Kidney epithelial cell (primary cell): ENCODE results near the gene ATF3. TPM values are rescaled to one million over a fixed set of nuclear protein-coding genes. Genes with fewer than 3 reads are reported as not detected.

ENCODE experiments used
- DNase-seq: peaks from one replicate; pipeline ENCODE4 v3.0.0-alpha.2; 2010; ENCODE audit warnings: low read depth
- H3K27me3 ChIP-seq: 2 replicates; pipeline ENCODE4 v1.6.0; 2011; ENCODE audit warnings: low read length; ENCODE audit not compliant: control insufficient read depth, insufficient read depth
- H3K36me3 ChIP-seq: 2 replicates; pipeline ENCODE4 v1.5.1; 2011; ENCODE audit warnings: low read length; ENCODE audit not compliant: control insufficient read depth, insufficient read depth
- H3K4me3 ChIP-seq: 2 replicates; pipeline ENCODE4 v1.5.1; 2011; ENCODE audit warnings: low read depth, mild to moderate bottlenecking, control low read depth, low read length
- CTCF ChIP-seq: IDR thresholded peaks from 2 replicates; pipeline ENCODE4 v1.5.1; 2011; ENCODE audit warnings: mild to moderate bottlenecking, moderate library complexity, low read length, control low read depth, inconsistent platforms; ENCODE audit not compliant: insufficient read depth, poor library complexity, severe bottlenecking
- total RNA-seq: library from RNA; depleted of rRNA; stranded (reverse); fragments of >200 nt; gene quantifications from 2 replicates; pipeline ENCODE4 v1.2.3, GENCODE V29; 2015

ATF3 gene
- total RNA-seq, 1 donor from 2014 or later: 99.2 TPM

- Histone ChIP-seq H3K4me3 (peak overlapping the region; percentile 78), H3K27me3 (peaks cover 33% of the 10 kb centered on the region), H3K36me3 (no peaks in the 10 kb centered on the region)
- TF ChIP-seq CTCF: peak; percentile 55
- no peak for DNase-seq
These were observed 569 bp downstream of the ATF3 start for GRCh38 chr1:212608959-212609700.

GRCh38 chr1:212609701-212610574 is 1.4 kb downstream of the ATF3 start:
- DNase-seq: no peak
- H3K4me3 ChIP-seq: peak overlapping the region; percentile 78
- no peak for TF ChIP-seq CTCF
- H3K27me3 ChIP-seq: peaks cover 26% of the 10 kb centered on the region
- H3K36me3 ChIP-seq: no peaks in the 10 kb centered on the region

- Histone ChIP-seq H3K4me3 (no peak overlapping the region), H3K36me3 (no peaks in the 10 kb centered on the region), H3K27me3 (peaks cover 24% of the 10 kb centered on the region)
- DNase-seq: no peak
- no peak for TF ChIP-seq CTCF
These were observed 2.0 kb downstream of the ATF3 start for GRCh38 chr1:212610575-212610967.

- peaks cover 18% of the 10 kb centered on the region for H3K27me3 ChIP-seq
- no peak for TF ChIP-seq CTCF
- H3K36me3 ChIP-seq: no peaks in the 10 kb centered on the region
- H3K4me3 ChIP-seq: no peak overlapping the region
- DNase-seq: no peak
These were observed 2.7 kb downstream of the ATF3 start for GRCh38 chr1:212611000-212611948.

GRCh38 chr1:212612041-212612961 is 3.7 kb downstream of the ATF3 start:
- TF ChIP-seq CTCF: no peak
- H3K27me3 ChIP-seq: peaks cover 8% of the 10 kb centered on the region
- H3K36me3 ChIP-seq: peaks cover under 1% of the 10 kb centered on the region
- no peak for DNase-seq
- H3K4me3 ChIP-seq: no peak overlapping the region
